AG04450 (cell line): ENCODE results near the gene INSR. TPM values are rescaled to one million over a fixed set of nuclear protein-coding genes. Genes with fewer than 3 reads are reported as not detected.

Experiments
- CTCF ChIA-PET: fragments of 300-600, 350-600 bp; formaldehyde crosslinking; extraction: SDS; loops from one replicate; lab custom pipeline; 2022; ENCODE audit warnings: antibody characterized with exemption, inconsistent platforms; lab: Charles Lee
- POLR2A ChIA-PET: fragments of 350-600 bp; formaldehyde crosslinking; extraction: SDS; loops from one replicate; lab custom pipeline; 2021; ENCODE audit warnings: antibody characterized with exemption, inconsistent platforms; lab: Yijun Ruan, JAX
- DNase-seq: peaks from one replicate; pipeline ENCODE4 v3.0.0-alpha.2; 2011; ENCODE audit warnings: low read depth, low spot score
- H3K27ac ChIP-seq: one replicate; pipeline ENCODE4 v1.5.1; 2012; ENCODE audit warnings: low read depth, low read length, control low read depth
- H3K27me3 ChIP-seq: one replicate; pipeline ENCODE4 v1.6.0; 2012; ENCODE audit warnings: low read length; ENCODE audit not compliant: control insufficient read depth, insufficient read depth
- H3K4me3 ChIP-seq: 2 replicates; pipeline ENCODE4 v1.5.1; 2011; ENCODE audit warnings: mild to moderate bottlenecking, low read depth, low read length, control low read depth
- H3K9me3 ChIP-seq: 2 replicates; pipeline ENCODE4 v1.5.1; 2012; ENCODE audit warnings: low read length; ENCODE audit not compliant: control insufficient read depth, insufficient read depth
- CTCF ChIP-seq: IDR thresholded peaks from 2 replicates; pipeline ENCODE4 v1.5.1; 2011; ENCODE audit warnings: low read depth, low read length, control low read depth, inconsistent platforms
- polyA plus RNA-seq: library from polyadenylated mRNA; depleted of rRNA; stranded (reverse); fragments of >200 nt; gene quantifications from 2 replicates; pipeline ENCODE4 v1.2.3, GENCODE V29; 2011

INSR gene
- polyA plus RNA-seq, 1 experiment = 2.9 TPM

GRCh38 chr19:7264858-7265257, 29.4 kb downstream of the INSR start:
- TF ChIP-seq CTCF = no peak
- POLR2A ChIA-PET = no interaction called here
- Histone ChIP-seq H3K9me3 (peaks cover 13% of the 10 kb centered on the region), H3K27ac (no peak overlapping the region), H3K4me3 (no peak overlapping the region), H3K27me3 (no peaks in the 10 kb centered on the region)
- no peak for DNase-seq
- CTCF ChIA-PET = no interaction called here

GRCh38 chr19:7263521-7263920, 30.7 kb downstream of the INSR start:
- H3K4me3 ChIP-seq = no peak overlapping the region
- DNase-seq = no peak
- ChIA-PET CTCF (no interaction called here), POLR2A (no interaction called here)
- H3K9me3 ChIP-seq = peaks cover 13% of the 10 kb centered on the region
- no peaks in the 10 kb centered on the region for H3K27me3 ChIP-seq
- no peak for TF ChIP-seq CTCF
- no peak overlapping the region for H3K27ac ChIP-seq

GRCh38 chr19:7263066-7263465, 31.1 kb downstream of the INSR start:
- Histone ChIP-seq H3K4me3 (no peak overlapping the region), H3K27ac (no peak overlapping the region), H3K9me3 (peaks cover 16% of the 10 kb centered on the region), H3K27me3 (no peaks in the 10 kb centered on the region)
- TF ChIP-seq CTCF = no peak
- no peak for DNase-seq
- CTCF ChIA-PET = no interaction called here
- POLR2A ChIA-PET = no interaction called here

- TF ChIP-seq CTCF = no peak
- ChIA-PET POLR2A (no interaction called here), CTCF (no interaction called here)
Measured at GRCh38 chr19:7262470-7262869, 31.7 kb downstream of the INSR start.

DNA sequence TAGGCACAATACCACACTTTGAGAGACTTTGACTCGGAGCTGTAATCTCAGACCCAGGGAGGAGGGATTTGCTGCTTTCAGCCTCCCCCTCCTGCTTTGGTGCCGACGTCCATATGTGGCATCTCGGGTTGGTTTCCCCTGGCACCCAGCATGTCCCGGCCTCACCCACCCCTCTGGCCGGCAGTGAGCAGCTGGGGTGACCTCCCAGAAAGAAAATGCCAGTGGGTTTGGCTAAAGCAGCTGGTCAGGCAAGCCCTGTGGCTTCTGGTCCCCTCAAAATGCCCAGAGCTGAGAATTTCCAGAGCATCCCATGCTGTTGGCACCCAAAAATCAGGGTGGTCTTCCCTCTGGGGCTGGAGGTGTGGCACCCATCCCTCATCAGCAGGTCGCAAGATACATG, 34.1 kb downstream of the INSR start:
- ChIA-PET CTCF (no interaction called here), POLR2A (no interaction called here)
- peaks cover 8% of the 10 kb centered on the region; the same call in 1 of the 2 replicates for H3K9me3 ChIP-seq
- H3K27ac ChIP-seq = no peak overlapping the region
- no peak overlapping the region for H3K4me3 ChIP-seq
- H3K27me3 ChIP-seq = no peaks in the 10 kb centered on the region
- no peak for DNase-seq
- TF ChIP-seq CTCF = no peak

More at GRCh38 chr19:7262470-7262869, 31.7 kb downstream of the INSR start:
- Histone ChIP-seq H3K9me3 (peaks cover 16% of the 10 kb centered on the region), H3K27ac (no peak overlapping the region), H3K27me3 (no peaks in the 10 kb centered on the region), H3K4me3 (no peak overlapping the region)
- DNase-seq = no peak
